ENCODE data around the gene NADSYN1. TPM values are rescaled to one million over a fixed set of nuclear protein-coding genes. Genes with fewer than 3 reads are reported as not detected.

NADSYN1 gene
- total and polyA plus RNA-seq, 8 donors: 53.2 to 78.9 (median 61.9) TPM

- ATAC-seq (no peak), DNase-seq (no peak)
- peaks cover 0 to 7% of the 10 kb centered on the region in 2 donors for H3K36me3 ChIP-seq
- no peaks in the 10 kb centered on the region for H3K9me3 ChIP-seq
- H3K27ac ChIP-seq: peak overlapping the region in 1 of 2 donors; percentile 35
- H3K4me3 ChIP-seq: peak overlapping the region; percentile 70 to 78
- intact Hi-C loops (cut with DNase I): no loop called here
- no peak for TF ChIP-seq CTCF (IDR thresholded peaks at IDR 0.05)
- peaks cover 11 to 58% of the 10 kb centered on the region in 2 donors for H3K4me1 ChIP-seq
- no peaks in the 10 kb centered on the region for H3K27me3 ChIP-seq
Observed at GRCh38 chr11:71449596-71449995, 3.4 kb upstream of the NADSYN1 start.

- Histone ChIP-seq H3K4me1 (peaks cover 11 to 67% of the 10 kb centered on the region in 2 donors), H3K9me3 (no peaks in the 10 kb centered on the region), H3K4me3 (no peak overlapping the region), H3K36me3 (peaks cover 0 to 7% of the 10 kb centered on the region in 2 donors), H3K27me3 (no peaks in the 10 kb centered on the region), H3K27ac (peak overlapping the region in 1 of 2 donors; percentile 2)
- DNase-seq (no peak), ATAC-seq (no peak)
- TF ChIP-seq CTCF (IDR thresholded peaks at IDR 0.05): no peak
- intact Hi-C loops (cut with DNase I): no loop called here
Observed at GRCh38 chr11:71450507-71450906, 2.5 kb upstream of the NADSYN1 start.

GRCh38 chr11:71450939-71451338, 2.1 kb upstream of the NADSYN1 start:
- Histone ChIP-seq H3K4me3 (no peak overlapping the region), H3K27me3 (no peaks in the 10 kb centered on the region), H3K27ac (peak overlapping the region in 1 of 2 donors; percentile 89), H3K9me3 (no peaks in the 10 kb centered on the region), H3K36me3 (peaks cover 0 to 11% of the 10 kb centered on the region in 2 donors), H3K4me1 (peaks cover 11 to 67% of the 10 kb centered on the region in 2 donors)
- no peak for TF ChIP-seq CTCF (IDR thresholded peaks at IDR 0.05)
- intact Hi-C loops (cut with DNase I): no loop called here
- DNase-seq: no peak
- ATAC-seq: no peak

GRCh38 chr11:71451596-71452198, 1.3 kb upstream of the NADSYN1 start:
- Histone ChIP-seq H3K27ac (peak overlapping the region; percentile 82 to 89), H3K9me3 (no peaks in the 10 kb centered on the region), H3K4me1 (peaks cover 11 to 65% of the 10 kb centered on the region in 2 donors), H3K4me3 (peak overlapping the region in 1 of 2 donors; percentile 81), H3K27me3 (no peaks in the 10 kb centered on the region), H3K36me3 (peaks cover 0 to 18% of the 10 kb centered on the region in 2 donors)
- no peak for TF ChIP-seq CTCF (IDR thresholded peaks at IDR 0.05)
- intact Hi-C loops (cut with DNase I): no loop called here
- no peak for DNase-seq
- no peak for ATAC-seq

- Histone ChIP-seq H3K36me3 (peaks cover 0 to 26% of the 10 kb centered on the region in 2 donors), H3K9me3 (no peaks in the 10 kb centered on the region), H3K4me3 (peak overlapping the region; percentile 81 to 88), H3K27ac (peak overlapping the region; percentile 82 to 89), H3K27me3 (no peaks in the 10 kb centered on the region), H3K4me1 (peaks cover 11 to 58% of the 10 kb centered on the region in 2 donors)
- TF ChIP-seq CTCF (IDR thresholded peaks at IDR 0.05): no peak
- ATAC-seq: peak; percentile 14
- intact Hi-C loops (cut with DNase I): no loop called here
- DNase-seq: peak in 3 of 4 donors; percentile 27 to 72 (median 63)
Observed at GRCh38 chr11:71452199-71453036, 585 bp upstream of the NADSYN1 start.
